WTC11 (cell line): ENCODE measurements around the gene YIPF6. TPM values are rescaled to one million over a fixed set of nuclear protein-coding genes. Genes with fewer than 3 reads are reported as not detected.

Source experiments
- ATAC-seq: fragments of 200-7000 bp; cut with Tn5 transposase; 2 replicates; pipeline ENCODE4 v1.10.0; 2021; ENCODE audit warnings: mild to moderate bottlenecking, moderate library complexity
- CTCF ChIA-PET: fragments of 300-600 bp; sonication (Branson Sonifier 250); formaldehyde crosslinking; loops from one replicate; lab custom pipeline; 2021; ENCODE audit warnings: antibody characterized with exemption; lab: Charles Lee
- POLR2A ChIA-PET: fragments of 350-600 bp; sonication (Branson Sonifier 250); formaldehyde crosslinking; loops from one replicate; lab custom pipeline; 2021; ENCODE audit warnings: antibody characterized with exemption; lab: Charles Lee
- DNase-seq: peaks from one replicate; pipeline ENCODE4 v3.0.0; 2021; ENCODE audit warnings: low spot score
- H3K27ac Mint-ChIP-seq: 2 replicates; pipeline ENCODE4 v1.8.0; 2021; ENCODE audit warnings: mixed read lengths
- H3K27me3 Mint-ChIP-seq: 2 replicates; pipeline ENCODE4 v1.8.0; 2021; ENCODE audit warnings: low read depth, mild to moderate bottlenecking, moderate library complexity, mixed read lengths
- H3K36me3 Mint-ChIP-seq: 2 replicates; pipeline ENCODE4 v1.8.0; 2021; ENCODE audit warnings: mixed read lengths
- H3K4me1 Mint-ChIP-seq: 2 replicates; pipeline ENCODE4 v1.8.0; 2022; ENCODE audit warnings: mixed read lengths
- H3K4me3 Mint-ChIP-seq: 2 replicates; pipeline ENCODE4 v1.8.0; 2021; ENCODE audit warnings: mild to moderate bottlenecking, moderate library complexity, mixed read lengths
- H3K9me3 Mint-ChIP-seq: 2 replicates; pipeline ENCODE4 v1.8.0; 2021; ENCODE audit warnings: mixed read lengths
- ATF2 ChIP-seq: sonication (generic); formaldehyde crosslinking; IDR thresholded peaks from 2 replicates; pipeline ENCODE4 v1.8.1; 2022; ENCODE audit warnings: low read depth, missing genetic modification reagents, borderline replicate concordance
- CREB1 ChIP-seq: sonication (generic); formaldehyde crosslinking; IDR thresholded peaks from 2 replicates; pipeline ENCODE4 v1.8.0; 2023; ENCODE audit warnings: mild to moderate bottlenecking, missing genetic modification reagents
- CREM ChIP-seq: sonication (generic); formaldehyde crosslinking; IDR thresholded peaks from 2 replicates; pipeline ENCODE4 v1.8.1; 2022; ENCODE audit warnings: mild to moderate bottlenecking, missing genetic modification reagents, moderate library complexity
- E2F5 ChIP-seq: sonication (generic); formaldehyde crosslinking; IDR thresholded peaks from 2 replicates; pipeline ENCODE4 v1.8.1; 2022; ENCODE audit warnings: mild to moderate bottlenecking, moderate library complexity, missing genetic modification reagents
- MYBL2 ChIP-seq: sonication (generic); formaldehyde crosslinking; IDR thresholded peaks from 2 replicates; pipeline ENCODE4 v1.8.1; 2023; ENCODE audit warnings: mild to moderate bottlenecking, moderate library complexity, missing genetic modification reagents
- NR2C2 ChIP-seq: sonication (generic); formaldehyde crosslinking; IDR thresholded peaks from 2 replicates; pipeline ENCODE4 v1.8.0; 2022; ENCODE audit warnings: mild to moderate bottlenecking, missing genetic modification reagents
- PRDM15 ChIP-seq: sonication (generic); formaldehyde crosslinking; IDR thresholded peaks from 2 replicates; pipeline ENCODE4 v1.8.0; 2022; ENCODE audit warnings: missing genetic modification reagents
- TEAD4 ChIP-seq: sonication (generic); formaldehyde crosslinking; IDR thresholded peaks from 2 replicates; pipeline ENCODE4 v1.8.0; 2022; ENCODE audit warnings: mild to moderate bottlenecking, missing genetic modification reagents
- TP53 ChIP-seq: sonication (generic); formaldehyde crosslinking; IDR thresholded peaks from 2 replicates; pipeline ENCODE4 v1.8.1; 2023; ENCODE audit warnings: mild to moderate bottlenecking, missing genetic modification reagents
- ZBTB21 ChIP-seq: sonication (generic); formaldehyde crosslinking; IDR thresholded peaks from 2 replicates; pipeline ENCODE4 v1.8.1; 2023; ENCODE audit warnings: mild to moderate bottlenecking, missing genetic modification reagents, borderline replicate concordance
- ZNF219 ChIP-seq: sonication (generic); formaldehyde crosslinking; IDR thresholded peaks from 2 replicates; pipeline ENCODE4 v1.8.0; 2023; ENCODE audit warnings: missing genetic modification reagents, mild to moderate bottlenecking, borderline replicate concordance
- ZNF281 ChIP-seq: sonication (generic); formaldehyde crosslinking; IDR thresholded peaks from 2 replicates; pipeline ENCODE4 v1.8.0; 2023; ENCODE audit warnings: mild to moderate bottlenecking, missing genetic modification reagents
- total RNA-seq: library from RNA; stranded (reverse); gene quantifications from 3 replicates; pipeline ENCODE4 v1.2.3, GENCODE V29; 2021

The YIPF6 gene
- total RNA-seq, 1 experiment from 2014 or later: 34.2 TPM

- no peak for TF ChIP-seq ATF2 (CRISPR knock-in tag)
- TF ChIP-seq ZNF219 (CRISPR knock-in tag): no peak
- no peak for TF ChIP-seq ZNF281
- TF ChIP-seq PRDM15 (CRISPR knock-in tag): no peak
- TF ChIP-seq NR2C2 (CRISPR knock-in tag): no peak
- no peak for TF ChIP-seq TEAD4 (CRISPR knock-in tag)
- no peak for TF ChIP-seq CREB1
- no peak for TF ChIP-seq ZBTB21 (CRISPR knock-in tag)
- no peak for TF ChIP-seq CREM (CRISPR knock-in tag)
- TF ChIP-seq E2F5 (CRISPR knock-in tag): no peak
- TF ChIP-seq TP53: no peak
- TF ChIP-seq, all 79 proteins: peak for 0
These were observed 973 bp downstream of the YIPF6 start (continued) for GRCh38 chrX:68499543-68500504.

GRCh38 chrX:68503836-68504636, 5.2 kb downstream of the YIPF6 start:
- TF ChIP-seq ZNF219 (CRISPR knock-in tag) (no peak), MYBL2 (CRISPR knock-in tag) (no peak)
- Mint-ChIP-seq H3K27me3 (no peaks in the 10 kb centered on the region; the same call in 1 of the 2 replicates), H3K4me1 (peaks cover 8% of the 10 kb centered on the region), H3K27ac (no peak overlapping the region), H3K36me3 (peaks cover 13% of the 10 kb centered on the region), H3K4me3 (no peak overlapping the region), H3K9me3 (no peaks in the 10 kb centered on the region)
- DNase-seq: no peak
- CTCF ChIA-PET: no interaction called here
- POLR2A ChIA-PET: no interaction called here
- ATAC-seq: no peak
